NCI-H2196 treated with DMSO at 0.1 percent for 48 hours (cell line): Measurements from ENCODE around the gene NET1.

Experiments used
- DNase-seq: peaks from one replicate; lab custom pipeline; 2025; ENCODE audit not compliant: unreplicated experiment; lab: John Stamatoyannopoulos, UW

NET1 gene

GRCh38 chr10:5442065-5442989 lies 30.0 kb downstream of the NET1 start:
- peak; percentile 7 for DNase-seq

DNA sequence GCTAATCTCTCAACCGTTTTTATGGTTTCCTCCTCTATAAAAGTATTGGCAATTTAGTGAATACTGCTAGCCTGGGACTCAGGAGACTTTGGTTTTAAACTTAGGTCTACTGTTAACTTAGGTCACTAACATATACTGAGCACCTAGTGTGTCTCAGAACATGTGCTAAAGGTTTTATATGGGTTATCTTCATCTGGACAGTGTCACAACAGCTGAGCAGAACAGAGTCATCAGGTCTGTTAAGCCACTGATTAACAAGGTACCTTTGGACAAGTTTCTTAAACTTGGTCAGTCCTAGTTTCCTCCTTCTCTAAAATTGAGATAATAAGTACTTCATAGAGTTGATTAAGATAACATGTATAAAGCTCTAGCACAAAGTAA lies 30.6 kb downstream of the NET1 start:
- DNase-seq: no peak

GRCh38 chr10:5443429-5443828 lies 31.1 kb downstream of the NET1 start:
- no peak for DNase-seq

GRCh38 chr10:5445006-5445405 lies 32.6 kb downstream of the NET1 start:
- DNase-seq: no peak

DNA sequence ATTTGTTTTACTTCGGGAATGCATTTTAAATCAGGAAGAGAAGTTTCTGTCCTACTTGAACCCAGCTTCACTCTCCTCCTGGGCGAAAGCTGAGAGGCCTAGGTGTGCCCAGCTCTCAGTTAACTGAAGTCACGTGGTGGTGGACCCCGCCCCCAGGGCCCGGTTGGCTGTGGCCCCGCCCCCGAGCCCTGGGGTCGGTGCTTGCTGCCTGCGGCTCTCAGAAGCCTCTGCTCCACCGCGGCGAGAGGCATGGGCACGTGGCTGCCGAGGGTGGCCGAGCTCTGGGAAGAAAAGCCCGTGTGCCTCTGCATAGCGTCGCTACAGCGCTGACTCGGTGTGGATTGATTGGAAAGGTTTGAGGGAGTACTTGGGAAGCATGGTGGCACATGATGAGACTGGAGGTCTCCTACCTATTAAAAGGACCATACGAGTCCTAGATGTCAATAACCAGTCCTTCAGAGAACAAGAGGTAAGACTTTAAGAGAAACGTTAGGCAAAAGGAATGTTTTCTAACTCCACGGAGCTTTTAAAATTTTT lies 34.1 kb downstream of the NET1 start:
- peak; percentile 45 for DNase-seq

DNA sequence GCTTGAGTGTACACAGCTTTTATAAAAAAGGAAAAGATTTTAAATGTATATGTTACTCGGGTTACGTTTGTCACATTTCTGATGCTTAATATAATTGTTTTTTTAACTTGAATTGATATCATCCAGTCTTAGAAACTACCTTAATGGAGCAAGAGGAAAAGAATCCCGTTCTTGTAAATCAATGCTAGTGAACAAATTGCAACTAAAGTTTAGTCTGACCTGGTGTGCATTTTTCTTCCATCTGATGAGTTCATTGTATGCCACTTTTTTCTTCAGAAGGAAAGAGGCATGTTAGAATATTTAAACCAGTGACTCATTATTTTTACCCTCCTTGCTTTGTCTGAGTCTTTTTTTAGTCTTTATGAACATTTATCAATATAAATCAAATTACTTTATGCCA lies 34.7 kb downstream of the NET1 start:
- DNase-seq: no peak

- DNase-seq: no peak
Observed at GRCh38 chr10:5447611-5448071, 35.3 kb downstream of the NET1 start.

DNA sequence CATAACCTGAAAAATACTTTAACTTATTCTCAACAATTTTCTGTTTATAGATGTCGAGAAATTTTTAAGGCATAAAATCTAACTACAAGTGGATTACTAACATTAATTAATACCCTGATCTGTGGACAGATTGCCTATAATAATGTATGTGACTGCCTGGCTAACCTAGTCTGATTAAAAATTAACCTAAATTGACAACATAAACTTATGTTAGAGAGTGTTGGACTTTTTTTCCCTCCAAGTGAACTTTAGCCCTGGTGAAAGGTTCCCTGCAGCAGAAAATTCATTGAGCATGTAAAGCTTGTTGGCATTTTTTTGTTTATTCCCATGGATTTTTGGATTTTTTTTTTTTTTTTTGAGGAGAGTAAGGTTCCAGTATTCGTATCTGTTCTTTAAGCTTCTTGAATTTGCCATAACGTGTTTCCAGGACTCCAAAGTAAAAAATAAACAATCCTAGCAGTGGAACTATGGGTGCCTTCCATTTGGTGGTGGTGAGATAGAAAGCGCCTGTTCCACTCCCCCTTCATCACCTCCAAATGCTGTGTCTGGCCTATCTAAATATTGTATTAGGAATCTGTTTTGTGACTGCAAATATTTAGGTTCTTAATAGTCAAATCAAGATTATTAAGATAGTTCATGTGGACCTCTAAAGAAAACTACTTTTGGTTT lies 36.1 kb downstream of the NET1 start:
- no peak for DNase-seq

GRCh38 chr10:5449227-5449626 lies 36.9 kb downstream of the NET1 start:
- no peak for DNase-seq

DNA sequence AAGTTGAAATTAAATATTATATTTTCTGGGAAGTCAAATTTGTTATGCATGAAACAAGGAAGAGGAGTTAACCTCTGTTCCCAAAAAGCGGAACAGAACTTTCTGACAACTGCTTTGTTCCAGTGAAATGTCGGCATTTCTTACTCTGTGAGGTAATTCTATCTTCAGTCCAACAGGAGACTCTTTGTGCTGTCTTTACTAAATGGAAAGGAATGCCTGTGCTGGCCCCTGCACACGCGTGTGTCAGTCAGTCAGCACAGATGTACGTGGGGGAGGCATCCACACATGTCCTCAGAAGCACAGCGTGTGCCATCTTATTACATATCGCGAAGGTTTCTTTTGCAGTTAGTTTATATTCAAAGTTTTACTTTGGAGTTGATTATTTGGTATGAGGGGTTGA lies 37.5 kb downstream of the NET1 start:
- no peak for DNase-seq

DNA sequence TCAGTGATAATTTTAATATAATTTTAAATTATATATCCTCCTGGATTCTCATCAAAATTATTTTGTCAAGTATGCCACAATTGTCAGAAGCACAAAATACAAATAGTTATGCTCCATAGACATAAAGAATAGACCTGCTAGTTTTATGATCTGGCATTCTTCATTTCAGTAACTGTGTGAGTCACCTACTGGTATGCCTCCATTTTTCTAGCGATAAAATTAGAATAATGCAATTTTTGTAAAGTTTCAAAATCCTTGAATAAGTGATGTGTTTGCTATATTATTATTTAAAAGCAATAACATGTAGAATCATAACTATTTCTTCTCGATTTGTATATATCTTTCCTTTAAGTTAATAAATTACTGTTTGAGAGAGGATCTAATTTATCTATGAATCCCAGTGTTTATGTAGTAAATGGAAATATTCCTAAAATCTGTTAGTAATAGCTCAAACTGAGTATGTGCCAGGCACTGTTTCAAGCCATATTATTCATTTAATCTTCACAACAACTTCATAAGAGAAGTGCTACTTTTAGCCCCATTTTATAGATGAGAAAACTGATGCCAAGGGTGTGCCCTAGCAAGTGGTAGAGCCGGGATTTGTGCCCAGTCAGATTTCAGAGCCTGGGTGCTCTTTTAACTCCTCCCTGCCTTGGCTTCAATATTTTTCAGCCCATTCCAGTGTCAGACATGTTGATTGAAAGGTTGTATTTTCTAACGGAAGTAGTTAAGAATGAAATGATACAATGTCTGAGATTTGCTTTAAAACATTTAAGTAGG lies 38.4 kb downstream of the NET1 start:
- no peak for DNase-seq

DNA sequence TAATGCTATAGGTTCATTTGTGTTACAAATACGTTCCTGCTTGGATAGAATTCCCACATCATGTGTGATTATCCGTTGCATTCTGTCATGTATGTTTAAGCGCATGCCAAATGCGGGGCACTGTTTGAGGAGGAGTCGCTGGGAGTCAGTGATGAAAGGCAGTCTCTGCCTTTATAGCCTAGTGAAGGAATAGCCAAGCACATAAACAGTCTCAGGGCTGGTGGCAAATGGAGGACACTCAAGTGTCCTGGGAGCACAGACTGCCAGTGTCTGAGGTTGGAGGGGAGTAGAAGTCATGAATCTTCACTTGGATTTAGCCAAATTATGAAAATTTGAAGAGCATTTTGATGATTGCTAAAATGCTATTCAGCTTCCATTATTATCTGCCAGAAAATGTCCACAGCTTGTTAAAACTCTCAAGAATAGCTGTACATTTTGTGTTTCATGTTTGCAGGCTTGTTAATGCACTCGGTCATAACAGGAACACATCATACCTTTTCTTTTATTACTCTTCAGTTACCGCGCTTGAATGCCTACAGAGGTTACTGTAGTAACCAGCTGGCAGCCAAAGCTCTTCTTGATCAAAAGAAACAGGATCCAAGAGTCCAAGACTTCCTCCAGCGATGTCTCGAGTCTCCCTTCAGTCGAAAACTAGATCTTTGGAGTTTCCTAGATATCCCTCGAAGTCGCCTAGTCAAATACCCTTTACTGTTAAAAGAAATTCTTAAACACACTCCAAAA lies 41.6 kb downstream of the NET1 start:
- DNase-seq: no peak

- no peak for DNase-seq
Observed at GRCh38 chr10:5456563-5456962, 44.2 kb downstream of the NET1 start.

GRCh38 chr10:5457741-5458140 lies 45.4 kb downstream of the NET1 start:
- no peak for DNase-seq

GRCh38 chr10:5458425-5458824 lies 46.1 kb downstream of the NET1 start:
- no peak for DNase-seq

GRCh38 chr10:5458949-5459747 lies 46.8 kb downstream of the NET1 start:
- DNase-seq: no peak

DNA sequence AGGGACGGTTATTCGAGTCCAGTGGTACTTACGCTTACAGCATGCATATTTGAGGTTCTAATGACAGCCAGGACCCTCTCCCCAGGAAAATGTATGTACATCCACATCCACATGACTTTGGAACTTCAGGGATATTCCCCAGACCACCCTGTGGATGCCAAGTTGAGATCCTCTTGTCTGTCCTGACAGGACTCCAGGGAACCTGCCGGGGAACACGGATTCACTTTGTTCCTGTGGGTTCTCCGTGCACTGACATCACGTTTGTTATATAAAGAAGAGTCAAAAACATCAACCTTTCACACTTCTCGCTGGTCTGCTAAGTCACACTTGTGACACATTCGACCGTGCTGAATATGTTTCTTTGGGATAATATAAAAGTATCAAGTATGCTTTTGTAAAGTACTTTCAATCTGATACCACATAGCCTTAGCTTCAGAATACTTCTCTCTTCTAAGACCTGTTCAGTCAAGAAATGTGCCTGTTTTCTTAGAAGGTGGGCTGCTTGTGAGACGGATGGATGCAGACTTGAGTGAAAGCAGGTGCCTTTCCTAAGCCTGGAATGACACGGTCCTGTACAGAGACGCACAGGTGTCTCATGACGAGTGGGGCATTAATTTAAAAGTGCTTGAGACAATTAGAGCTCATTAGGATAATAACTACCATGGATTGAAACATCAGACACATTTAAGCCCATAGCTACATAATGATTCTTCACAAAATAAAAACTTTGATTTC lies 48.3 kb downstream of the NET1 start:
- no peak for DNase-seq

GRCh38 chr10:5461203-5461588 lies 48.8 kb downstream of the NET1 start:
- no peak for DNase-seq
